Fibroblast of skin of left quadriceps (primary cell): ENCODE data around the gene SENP3.

Experiments used
- DNase-seq, 2 experiments: peaks; one replicate each; pipeline ENCODE4 v3.0.0-alpha.2; 2013; ENCODE audit warnings: low read depth in 2 of 2

The SENP3 gene

GRCh38 chr17:7556627-7557026 is 5.1 kb upstream of the SENP3 start:
- DNase-seq, result no peak

GRCh38 chr17:7557147-7557764 is 4.5 kb upstream of the SENP3 start:
- DNase-seq, result no peak

- no peak for DNase-seq
These were observed 3.8 kb upstream of the SENP3 start for GRCh38 chr17:7557775-7558543.

GRCh38 chr17:7558544-7559319 is 3.0 kb upstream of the SENP3 start, which contains the start of gene TNFSF13:
TNFSF13 (plus strand) TSS chr17:7558750; CDS start chr17:7559040, 290 bp downstream.
- DNase-seq, result no peak

- DNase-seq, result no peak
These were observed 2.2 kb upstream of the SENP3 start for GRCh38 chr17:7559320-7560171.

DNA sequence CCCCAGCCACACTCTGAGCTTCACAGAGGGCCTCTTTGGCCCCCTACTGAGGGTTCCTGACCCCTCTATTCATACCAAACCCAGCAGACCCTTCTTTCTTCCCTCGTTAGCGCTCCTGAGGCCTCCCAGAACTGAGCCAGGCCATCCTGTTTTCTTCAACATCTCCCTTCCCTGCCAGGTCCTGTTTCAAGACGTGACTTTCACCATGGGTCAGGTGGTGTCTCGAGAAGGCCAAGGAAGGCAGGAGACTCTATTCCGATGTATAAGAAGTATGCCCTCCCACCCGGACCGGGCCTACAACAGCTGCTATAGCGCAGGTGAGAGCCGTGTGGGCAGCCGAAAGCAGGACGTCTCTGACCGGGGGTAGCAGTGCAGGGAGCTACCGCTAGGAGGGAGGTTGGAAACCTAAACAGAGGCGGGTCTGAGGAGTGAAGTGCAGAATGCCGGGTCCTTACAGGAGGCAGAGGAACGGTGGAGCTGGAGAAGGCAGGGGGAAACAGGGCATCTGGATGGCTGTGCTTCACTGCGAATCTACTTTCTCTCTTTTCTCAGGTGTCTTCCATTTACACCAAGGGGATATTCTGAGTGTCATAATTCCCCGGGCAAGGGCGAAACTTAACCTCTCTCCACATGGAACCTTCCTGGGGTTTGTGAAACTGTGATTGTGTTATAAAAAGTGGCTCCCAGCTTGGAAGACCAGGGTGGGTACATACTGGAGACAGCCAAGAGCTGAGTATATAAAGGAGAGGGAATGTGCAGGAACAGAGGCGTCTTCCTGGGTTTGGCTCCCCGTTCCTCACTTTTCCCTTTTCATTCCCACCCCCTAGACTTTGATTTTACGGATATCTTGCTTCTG is 1.3 kb upstream of the SENP3 start:
- no peak for DNase-seq

- DNase-seq, result peak; percentile 51 to 60
These were observed 617 bp upstream of the SENP3 start for GRCh38 chr17:7561028-7561575.

DNA sequence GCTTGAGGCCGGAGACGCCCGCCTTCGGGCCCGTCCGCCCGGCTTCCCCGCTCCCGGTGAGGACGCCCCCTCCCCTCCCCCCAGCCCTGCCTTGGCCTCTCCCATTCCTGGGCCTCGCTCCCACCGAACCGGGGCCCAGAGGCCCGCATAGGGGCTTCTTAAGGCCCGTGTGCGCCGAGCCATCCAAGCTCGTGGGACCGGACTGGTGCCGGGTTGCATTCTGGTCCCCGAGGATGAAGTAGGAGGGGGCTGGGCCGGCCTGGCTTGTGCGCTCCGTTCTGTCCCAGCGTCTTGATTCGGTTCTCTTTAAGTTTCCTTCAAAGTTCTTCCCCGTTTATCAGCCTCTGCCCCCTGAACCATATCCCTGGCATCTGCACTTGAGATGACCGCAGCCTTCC is 488 bp downstream of the SENP3 start:
- DNase-seq, result no peak

- DNase-seq, result no peak
These were observed 1.6 kb downstream of the SENP3 start for GRCh38 chr17:7563115-7563869.

DNA sequence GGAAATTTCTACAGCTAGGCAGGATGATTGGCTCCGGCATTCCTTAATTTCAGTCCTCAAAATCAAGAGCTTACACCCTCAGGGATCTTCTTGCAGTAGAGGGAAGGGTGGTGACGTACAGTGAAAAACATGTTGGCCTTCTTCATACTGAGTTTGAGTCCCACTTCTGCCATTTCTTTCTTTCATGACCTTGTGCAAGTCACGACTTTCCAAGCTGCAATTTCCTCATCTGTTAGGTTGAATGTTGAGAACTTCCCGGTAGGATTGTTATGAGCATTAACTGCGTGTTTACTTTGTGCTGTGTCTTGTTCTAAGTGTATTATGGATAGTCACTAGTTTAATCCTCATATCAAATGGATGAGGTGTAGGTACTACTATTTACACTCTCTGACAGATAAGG is 7.9 kb downstream of the SENP3 start:
- DNase-seq, result no peak

GRCh38 chr17:7570351-7570750 is 8.6 kb downstream of the SENP3 start:
- no peak for DNase-seq

GRCh38 chr17:7572338-7572587 is 10.5 kb downstream of the SENP3 start:
- DNase-seq, result no peak

- peak; percentile 99 for DNase-seq
These were observed 11.0 kb downstream of the SENP3 start for GRCh38 chr17:7572588-7573323.

DNA sequence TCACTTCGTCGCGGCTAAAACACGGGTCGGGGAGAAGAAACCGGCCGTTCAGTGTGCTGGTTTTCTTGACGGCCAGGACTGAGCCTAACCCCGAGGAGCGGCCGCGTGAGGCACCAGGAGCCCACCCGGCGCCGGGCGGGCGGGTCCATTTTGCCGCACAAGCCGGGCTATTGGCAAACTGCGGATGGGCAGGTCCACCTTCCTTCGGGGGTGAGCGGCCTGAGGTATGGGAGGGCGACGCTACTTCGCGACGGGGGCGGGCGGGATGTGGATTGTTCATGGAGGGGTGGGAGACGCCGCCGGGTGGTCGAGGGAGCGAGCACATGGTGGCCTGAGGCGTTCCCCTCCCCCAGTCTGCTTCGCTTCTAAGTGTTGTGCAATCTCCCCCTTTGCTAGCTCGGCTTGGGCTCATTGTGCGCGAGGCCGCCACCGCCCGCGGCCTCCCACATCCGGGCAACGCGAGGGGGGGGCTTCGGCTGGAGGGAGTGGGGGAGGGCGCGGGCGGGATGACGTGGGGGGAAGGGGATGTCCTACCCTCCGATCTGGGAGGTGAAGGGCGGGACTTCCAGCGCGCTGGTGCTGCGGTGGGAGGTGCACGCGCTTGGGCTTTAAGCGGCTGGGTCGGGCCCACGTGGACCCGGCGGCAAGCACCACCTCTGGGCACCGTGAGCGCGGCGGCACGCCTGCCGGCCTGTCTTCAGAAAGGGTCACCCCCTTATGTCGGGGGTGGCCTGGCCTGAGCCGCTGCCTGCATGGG is 11.8 kb downstream of the SENP3 start:
- peak; percentile 87 for DNase-seq

DNA sequence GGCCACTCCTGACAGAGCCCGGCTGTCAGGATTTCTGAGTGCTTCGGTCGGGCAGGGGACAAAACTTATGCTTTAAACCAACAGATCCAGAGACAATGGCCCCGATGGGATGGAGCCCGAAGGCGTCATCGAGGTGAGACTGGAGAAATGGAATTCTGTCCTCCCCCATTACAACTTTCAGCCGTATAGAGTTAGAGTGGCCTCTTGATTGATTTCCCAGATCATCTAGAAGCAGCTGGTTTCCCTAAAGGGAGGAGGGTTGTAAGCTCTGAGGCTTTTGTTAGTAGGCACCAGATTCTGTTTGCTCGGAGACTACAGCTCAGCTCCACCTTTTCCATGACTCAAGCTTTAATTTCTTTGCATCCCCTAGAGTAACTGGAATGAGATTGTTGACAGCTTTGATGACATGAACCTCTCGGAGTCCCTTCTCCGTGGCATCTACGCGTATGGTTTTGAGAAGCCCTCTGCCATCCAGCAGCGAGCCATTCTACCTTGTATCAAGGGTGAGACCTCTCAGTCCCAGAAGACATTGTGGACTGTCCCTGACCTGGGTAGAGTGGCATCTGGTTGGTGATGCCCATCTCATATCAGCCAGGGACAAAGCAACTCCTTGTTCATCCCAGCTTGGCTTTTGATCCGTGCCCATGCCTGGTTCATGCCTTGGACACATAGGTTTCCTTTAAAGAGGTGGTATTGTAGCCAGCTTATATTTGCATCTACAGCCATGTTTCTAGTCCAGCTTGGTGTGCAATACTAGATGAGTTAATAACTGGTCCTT is 12.6 kb downstream of the SENP3 start:
- DNase-seq, result no peak

- no peak for DNase-seq
These were observed 13.8 kb downstream of the SENP3 start for GRCh38 chr17:7575481-7575883.

DNA sequence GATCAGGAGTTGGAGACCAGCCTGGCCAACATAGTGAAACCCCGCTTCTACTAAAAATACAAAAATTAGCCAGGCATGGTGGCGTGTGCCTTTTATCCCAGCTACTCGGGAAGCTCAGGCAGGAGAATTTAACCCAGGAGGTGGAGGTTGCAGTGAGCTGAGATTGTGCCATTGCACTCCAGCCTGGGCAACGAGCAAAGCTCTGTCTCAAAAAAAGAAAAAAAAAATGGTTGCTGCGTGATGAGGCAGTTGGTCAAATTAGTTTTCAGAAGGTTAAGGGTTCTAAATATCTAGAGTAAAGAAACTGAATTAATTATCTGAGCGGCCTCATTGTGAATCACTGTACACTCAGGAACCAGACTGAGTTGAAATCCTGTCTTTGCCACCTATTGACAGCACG is 14.2 kb downstream of the SENP3 start:
- no peak for DNase-seq

- no peak for DNase-seq
These were observed 14.8 kb downstream of the SENP3 start for GRCh38 chr17:7576432-7576937.
